Right ventricle myocardium superior (tissue), 1 donor: ENCODE measurements around the gene GJD4. TPM values are rescaled to one million over a fixed set of nuclear protein-coding genes. Genes with fewer than 3 reads are reported as not detected.

Source experiments
- ATAC-seq: fragments of 200-7000 bp; cut with Tn5 transposase; one replicate; pipeline ENCODE4 v1.9.1; 2020; ENCODE audit warnings: mild to moderate bottlenecking; ENCODE audit not compliant: poor library complexity
- DNase-seq: peaks from one replicate; pipeline ENCODE4 v3.0.0-alpha.2; 2020
- intact Hi-C: fragments of 100-400 bp; cut with DNase I; formaldehyde crosslinking; loops from one replicate; pipeline ENCODE4 v1.11.2; 2022
- long read RNA-seq: library from polyadenylated mRNA; unstranded; transcript quantifications from one replicate; pipeline ENCODE4 v2.0.0, GENCODE V29; 2021
- total RNA-seq: library from RNA; stranded (reverse); fragmentation: NEBNext Ultra II Directional; extraction: Animal tissue kit (Norgen Biotek cat#: 25700); gene quantifications from one replicate; pipeline ENCODE4 v1.2.1, GENCODE V29; 2021
- donor health status: DM: no; HTN: yes; CAD: no; lungs with severe emphysema.

GJD4 gene, protein sequence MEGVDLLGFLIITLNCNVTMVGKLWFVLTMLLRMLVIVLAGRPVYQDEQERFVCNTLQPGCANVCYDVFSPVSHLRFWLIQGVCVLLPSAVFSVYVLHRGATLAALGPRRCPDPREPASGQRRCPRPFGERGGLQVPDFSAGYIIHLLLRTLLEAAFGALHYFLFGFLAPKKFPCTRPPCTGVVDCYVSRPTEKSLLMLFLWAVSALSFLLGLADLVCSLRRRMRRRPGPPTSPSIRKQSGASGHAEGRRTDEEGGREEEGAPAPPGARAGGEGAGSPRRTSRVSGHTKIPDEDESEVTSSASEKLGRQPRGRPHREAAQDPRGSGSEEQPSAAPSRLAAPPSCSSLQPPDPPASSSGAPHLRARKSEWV
- not detected for total RNA-seq
- long read RNA-seq: 0 reads

DNA sequence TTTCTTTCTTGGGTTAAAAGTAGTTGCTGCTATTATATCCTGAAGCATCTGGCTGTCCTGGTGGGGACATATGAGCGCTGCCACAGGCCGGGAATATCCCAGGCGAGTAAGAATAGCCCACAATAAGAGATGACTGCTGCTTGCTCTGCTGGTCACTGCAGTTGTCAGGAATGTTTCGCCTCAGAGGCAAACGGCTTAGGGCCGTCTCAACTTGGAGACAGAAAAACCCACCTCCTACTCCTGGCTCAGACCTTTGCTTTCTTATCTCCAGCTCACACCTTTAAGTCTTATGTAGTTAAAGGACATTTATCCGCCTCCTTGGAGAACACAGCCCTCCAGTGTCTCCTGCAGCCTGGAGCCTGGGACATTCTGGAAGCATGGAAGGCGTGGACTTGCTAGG is at the start of gene GJD4:
Gene GJD4 (plus strand): TSS at position 151 of the 400 bp plus-strand sequence. CDS start 227 bp downstream, at position 378.
- ATAC-seq (no peak), DNase-seq (no peak)
- intact Hi-C loops: no loop called here

DNA sequence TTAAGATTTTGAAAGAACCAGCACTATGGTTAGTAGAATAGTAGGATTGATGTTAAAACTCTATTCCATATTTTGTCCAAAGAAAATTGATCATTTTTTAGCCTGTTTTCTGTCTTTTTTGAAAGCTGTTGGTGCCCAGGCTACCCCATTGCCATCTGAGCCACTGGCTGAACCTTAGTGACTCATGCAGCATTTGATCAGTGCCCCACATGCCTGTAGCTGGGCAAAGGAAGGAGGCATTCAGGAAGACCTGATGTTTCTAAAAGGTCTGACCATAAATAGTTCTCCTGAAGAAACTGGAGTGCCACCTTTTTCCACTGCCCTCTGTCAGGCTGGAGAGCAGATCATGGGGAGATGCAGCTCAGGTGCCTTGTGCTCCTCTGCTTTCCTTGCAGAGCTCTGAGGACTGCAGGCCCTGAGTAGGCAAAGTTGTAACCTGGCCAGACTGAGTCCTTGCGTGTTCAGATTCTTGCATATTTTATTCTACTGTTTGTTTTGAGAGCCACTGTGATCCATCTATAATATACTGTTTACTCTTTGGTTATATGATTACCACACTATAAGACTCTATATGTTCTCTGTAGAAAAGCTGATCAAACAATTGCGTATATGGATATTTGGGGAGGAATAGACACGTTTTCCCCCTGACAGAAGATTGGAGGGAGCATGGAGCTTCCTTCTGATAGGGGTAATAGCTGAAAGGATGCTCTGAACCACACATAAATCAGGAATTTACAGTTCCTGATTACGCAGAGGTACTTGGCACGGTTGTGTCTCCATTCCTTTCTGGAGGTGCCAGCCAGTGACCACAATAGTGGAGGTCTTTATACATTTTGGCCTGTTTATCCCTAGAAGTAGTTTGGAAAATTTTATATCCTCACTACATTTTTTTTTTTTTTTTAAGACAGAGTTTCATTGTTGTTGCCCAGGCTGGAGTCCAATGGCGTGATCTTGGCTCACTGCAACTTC is 48.9 kb upstream of the GJD4 start:
- DNase-seq (no peak), ATAC-seq (no peak)
- intact Hi-C loops: no loop called here

DNA sequence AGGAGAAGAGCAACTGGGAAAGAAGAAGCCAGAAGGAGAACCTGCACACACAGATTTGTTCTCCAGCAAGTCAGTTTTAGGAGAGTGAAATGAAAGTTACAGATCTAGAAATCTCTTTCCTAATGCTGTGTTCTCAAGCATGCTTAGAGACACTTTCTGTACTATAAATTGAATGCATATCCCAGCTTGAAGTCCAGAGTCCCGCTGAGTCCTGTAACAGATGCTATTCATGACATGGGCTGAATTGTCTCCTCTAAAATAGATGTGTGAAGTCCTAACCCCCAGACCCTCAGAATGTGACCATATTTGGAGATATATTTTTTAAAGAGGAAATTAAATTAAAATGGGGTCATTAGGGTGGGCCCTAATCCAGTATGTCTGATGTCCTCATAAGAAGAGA is 46.9 kb upstream of the GJD4 start:
- no peak for ATAC-seq
- intact Hi-C loops: no loop called here
- no peak for DNase-seq

DNA sequence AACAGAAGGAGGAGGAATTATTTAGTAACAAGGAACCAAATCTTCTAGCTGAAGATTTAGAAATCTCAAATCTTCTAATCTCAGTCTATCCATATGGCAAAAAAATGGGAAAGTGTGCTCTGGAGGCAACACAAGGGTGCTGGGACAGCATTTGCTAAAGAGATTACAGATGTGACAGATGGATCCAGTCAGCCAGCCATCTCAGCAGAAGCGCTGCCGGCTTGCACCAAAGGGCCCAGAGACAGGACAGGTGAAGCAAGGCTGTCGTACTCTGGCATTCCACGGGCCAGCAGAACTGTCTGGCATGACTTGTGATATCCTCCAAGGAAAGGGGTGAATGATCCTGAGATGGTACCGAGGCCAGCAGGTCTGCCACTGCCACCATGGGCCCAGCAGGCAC is 45.7 kb upstream of the GJD4 start:
- no peak for ATAC-seq
- intact Hi-C loops: no loop called here

DNA sequence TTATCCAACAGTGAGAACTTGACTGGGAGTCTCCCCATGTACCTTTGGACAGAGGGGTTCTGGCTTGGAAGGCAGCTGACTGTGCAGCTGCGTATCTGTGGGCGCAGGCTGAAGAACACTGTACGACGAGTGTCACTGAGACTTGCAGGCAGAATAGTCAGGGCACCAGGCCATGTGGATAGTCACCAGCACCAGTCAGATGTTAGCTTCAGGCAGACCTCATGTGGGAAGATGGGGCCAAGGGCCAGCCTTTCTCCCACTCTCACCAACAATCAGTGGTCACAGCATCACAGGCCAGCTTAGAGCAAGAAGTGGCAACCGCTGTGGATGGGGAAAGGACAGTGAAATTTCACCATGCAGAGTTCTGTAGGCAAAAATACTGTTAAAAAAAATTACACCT is 43.4 kb upstream of the GJD4 start:
- peak; percentile 72 for ATAC-seq
- intact Hi-C loops: loop anchor here (5.0 to 10.0 kb wide), 2 partner anchors 224 to 317 kb away; partner anchors contain the start of gene CCNY
- peak; percentile 65 for DNase-seq

More for the DNA sequence above, 45.7 kb upstream of the GJD4 start:
- DNase-seq: no peak

DNA sequence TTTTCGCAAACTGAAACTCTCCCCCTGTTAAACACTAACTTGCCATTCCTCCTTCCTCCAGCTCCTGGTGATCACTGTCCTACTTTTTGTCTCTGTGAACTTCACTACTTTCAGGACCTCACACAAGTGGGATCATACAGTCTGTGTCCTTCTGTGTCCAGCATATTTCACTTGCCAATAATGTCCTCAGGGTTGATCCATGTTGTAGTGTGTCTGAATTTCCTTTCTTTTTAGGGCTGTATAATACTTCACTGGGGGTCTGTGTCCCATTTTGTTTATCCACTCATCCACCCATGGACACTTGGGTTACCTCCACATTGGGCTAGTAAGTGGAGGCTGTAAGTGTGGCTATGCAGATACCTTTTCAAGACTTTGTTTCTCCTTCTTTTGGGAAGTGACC is 42.7 kb upstream of the GJD4 start:
- intact Hi-C loops: loop anchor here (5.0 to 10.0 kb wide), 2 partner anchors 225 to 318 kb away; partner anchors contain the start of gene CCNY
- no peak for ATAC-seq

DNA sequence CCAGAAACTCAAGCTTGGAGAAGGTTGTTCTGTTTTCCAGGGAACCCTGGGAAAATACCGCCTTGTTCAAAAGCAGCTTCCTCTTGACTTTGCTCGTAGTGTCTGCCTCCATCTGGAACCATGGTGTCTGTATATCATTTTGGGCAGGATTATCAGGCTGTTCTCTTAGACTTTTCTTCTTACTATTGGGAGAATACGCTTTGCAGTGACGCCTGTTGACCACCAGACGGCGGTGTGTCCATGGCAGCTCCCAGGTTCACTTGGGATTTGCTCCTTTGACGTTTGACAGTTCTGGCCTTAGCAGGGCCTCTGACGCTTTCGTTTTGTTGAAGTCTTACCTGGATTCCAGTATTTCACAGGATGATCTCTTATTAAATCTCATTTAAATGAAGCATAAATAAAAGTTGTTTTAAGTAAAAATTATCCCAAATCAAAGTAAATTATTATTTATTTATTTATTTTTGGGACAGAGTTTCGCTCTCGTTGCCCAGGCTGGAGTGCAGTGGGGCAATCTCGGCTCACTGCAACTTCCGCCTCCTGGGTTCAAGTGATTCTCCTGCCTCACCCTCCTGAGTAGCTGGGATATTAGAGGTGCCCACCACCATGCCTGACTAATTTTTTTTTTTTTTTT is 41.8 kb upstream of the GJD4 start:
- DNase-seq (peak; percentile 68), ATAC-seq (no peak)
- intact Hi-C loops: loop anchor here (5.0 to 10.0 kb wide), 2 partner anchors 226 to 319 kb away; partner anchors contain the start of gene CCNY

More for the DNA sequence above, 42.7 kb upstream of the GJD4 start:
- no peak for DNase-seq

DNA sequence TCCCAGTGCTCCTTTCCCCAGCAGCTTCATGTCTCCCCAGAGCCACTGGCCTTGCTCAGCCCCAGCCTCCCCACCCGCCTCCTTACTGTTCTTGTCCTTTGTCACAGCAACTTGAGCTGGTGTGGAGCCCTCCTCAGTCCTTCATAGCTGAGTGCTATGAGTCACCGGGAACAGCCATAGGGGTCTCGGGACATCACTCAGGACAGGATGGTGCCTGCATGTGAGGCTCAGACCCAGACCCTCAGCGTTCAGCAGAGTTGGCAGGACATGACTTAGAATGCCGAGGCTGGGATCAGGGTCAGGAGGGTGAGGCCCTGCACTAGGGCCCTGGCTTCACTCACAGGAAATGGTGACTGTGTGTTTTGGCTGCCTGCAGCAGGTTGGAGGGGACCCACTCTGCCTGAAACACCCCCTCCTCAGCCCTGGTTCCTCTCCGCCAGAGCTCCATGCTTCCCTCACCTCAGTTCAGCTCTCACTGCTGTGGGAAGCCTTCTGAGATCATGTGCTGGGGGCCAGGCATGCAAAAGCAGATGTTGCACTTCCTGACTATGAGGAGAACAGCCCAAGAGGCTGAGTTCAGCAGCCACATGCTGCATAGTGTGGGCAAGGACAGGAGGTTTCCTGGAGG is 40.7 kb upstream of the GJD4 start:
- intact Hi-C loops: loop anchor here (5.0 to 10.0 kb wide), 2 partner anchors 227 to 320 kb away; partner anchors contain the start of gene CCNY
- ATAC-seq: peak; percentile 39
- peak; percentile 54 for DNase-seq

DNA sequence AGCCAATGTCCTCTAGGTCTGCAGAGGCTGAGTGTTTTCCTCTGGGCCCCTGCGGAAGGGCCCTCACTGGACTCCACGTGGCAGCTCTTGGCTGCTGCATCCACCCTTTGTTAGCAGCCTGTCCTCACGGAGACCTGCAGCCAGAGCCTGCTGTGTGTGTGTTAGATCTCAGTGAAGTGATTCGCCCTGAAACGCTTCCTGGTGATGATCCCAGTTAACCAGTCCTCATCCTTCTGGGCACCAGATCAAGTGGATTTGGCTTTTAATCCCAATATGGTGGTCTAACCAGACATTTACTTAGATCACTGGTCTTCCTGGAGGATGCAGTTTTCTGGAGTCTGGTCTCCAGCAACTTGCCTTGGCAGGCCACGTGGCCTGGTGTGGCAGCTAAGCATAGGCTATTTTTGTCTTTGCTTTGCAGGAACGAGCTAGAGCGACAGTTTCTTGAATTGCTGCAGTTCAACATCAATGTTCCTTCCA is 39.5 kb upstream of the GJD4 start:
- peak; percentile 53 for DNase-seq
- peak; percentile 62 for ATAC-seq
- intact Hi-C loops: loop anchor here (10.0 kb wide), 1 partner anchor 321 kb away; no protein-coding TSS in a partner anchor

DNA sequence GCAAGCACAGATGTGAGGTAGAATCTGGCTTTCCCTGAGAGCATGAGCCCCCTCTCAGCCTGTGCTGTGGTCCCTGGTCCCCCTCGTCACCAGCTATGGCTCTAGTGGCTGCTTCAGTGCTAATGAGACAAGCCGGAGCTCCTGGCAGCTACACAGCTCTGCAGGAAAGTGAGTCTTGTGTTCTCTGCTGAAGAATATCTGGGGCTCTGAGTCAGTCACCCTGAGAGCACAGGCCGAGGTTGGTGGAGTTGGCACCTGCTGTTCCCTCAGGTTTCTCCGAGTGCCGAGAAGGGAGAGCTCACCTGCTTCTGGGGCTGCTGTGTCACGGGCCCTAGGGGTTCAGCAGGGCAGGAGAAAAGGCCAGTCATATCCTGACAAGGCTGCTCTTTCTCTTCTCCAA is 37.2 kb upstream of the GJD4 start:
- no peak for DNase-seq
- intact Hi-C loops: loop anchor here (10.0 kb wide), 1 partner anchor 323 kb away; no protein-coding TSS in a partner anchor
- ATAC-seq: no peak

DNA sequence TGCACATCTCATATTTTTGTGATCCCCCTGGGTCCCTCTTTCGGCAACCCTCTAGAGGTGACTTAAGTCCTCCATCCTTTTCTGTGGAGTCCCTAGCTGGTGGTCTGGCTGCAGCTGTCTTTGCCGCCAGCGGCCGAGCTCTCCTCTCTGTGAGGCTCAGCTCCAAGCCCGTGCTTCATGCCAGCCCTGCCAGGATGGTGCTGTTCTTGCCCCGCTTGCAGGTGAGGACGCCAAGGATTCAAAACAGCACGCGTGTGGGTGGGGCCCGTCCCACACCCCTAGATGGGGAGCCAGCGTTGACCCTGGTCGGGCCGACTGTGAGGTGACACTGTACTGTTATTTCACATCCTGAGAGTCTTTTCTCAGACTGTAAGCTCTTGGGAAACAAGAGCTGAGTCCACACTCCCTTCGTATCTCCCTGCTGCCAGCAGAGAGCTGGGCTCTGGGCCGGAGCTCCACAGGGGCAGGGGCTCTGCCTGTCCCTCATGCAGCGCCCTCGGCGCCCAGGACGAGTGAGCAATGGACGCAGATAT is 36.6 kb upstream of the GJD4 start:
- intact Hi-C loops: loop anchor here (10.0 kb wide), 1 partner anchor 324 kb away; no protein-coding TSS in a partner anchor

DNA sequence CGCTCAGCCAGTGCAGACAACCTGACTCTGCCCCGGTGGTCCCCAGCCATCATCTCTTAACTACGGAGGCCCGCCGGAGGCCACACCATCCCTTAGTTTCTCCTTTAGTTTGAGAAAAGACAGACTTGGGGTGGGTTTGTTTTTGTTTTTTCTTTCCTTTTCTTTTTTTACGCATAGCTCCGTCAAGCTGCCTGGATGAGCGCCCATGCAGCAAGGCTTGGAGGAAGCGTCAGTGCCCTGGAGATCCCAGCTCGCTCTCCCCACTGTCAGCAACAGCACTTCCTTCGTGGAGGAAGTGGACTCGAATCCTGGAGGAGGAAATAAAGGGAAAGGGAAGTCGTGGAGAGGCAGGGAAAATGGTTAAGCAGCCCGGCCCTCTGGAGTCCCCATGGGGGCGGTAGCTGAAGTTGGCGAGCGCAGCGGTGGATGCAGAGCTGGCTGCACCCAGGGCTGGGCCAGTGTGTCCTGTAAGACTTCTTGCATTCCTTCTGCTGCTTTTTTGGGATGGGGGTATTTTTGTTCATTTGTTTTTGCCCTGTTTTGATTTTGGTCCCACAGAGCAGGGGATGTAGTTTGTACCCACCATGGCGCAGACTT is 35.9 kb upstream of the GJD4 start:
- no peak for DNase-seq
- intact Hi-C loops: loop anchor here (10.0 kb wide), 1 partner anchor 324 kb away; no protein-coding TSS in a partner anchor
- ATAC-seq: no peak

More for the DNA sequence above, 36.6 kb upstream of the GJD4 start:
- DNase-seq: no peak
- no peak for ATAC-seq

DNA sequence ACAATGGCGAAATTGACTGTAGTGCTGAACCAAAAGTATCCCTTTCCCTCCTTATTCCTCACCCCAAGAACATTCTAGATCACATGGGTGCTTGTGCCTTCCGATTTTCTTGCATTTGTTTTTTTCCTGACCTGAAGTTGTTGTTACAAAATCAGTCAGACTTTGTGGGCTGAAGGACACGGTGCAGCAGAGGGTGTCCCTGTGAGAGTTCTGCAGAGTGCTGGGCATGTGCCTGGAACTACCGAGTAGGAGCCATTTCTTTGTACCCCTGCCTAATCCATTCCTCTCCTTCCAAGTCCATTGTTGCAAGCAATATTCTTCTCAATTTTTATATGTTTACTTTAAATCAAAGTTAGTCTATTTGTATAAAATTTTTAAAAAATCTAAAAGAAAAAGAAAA is 35.3 kb upstream of the GJD4 start:
- intact Hi-C loops: loop anchor here (10.0 kb wide), 1 partner anchor 325 kb away; no protein-coding TSS in a partner anchor

DNA sequence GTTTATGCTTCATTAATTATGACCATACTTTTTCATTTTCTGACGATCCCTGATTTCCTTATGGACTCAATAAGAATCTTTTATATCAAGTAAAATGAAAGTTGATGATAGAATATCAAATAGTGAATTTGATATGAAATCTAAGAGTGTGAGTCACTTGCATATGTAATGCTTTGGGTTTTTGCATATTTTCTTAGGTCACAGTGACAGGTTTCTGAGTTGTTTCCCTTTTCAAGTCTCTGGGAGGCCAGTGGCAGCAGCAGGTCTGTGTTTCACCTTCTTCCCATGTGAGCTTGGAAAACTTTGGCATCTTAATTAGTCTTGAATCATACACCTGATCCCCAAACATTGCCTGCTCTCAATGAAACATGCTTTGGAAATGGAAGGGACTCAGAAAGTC is 34.7 kb upstream of the GJD4 start:
- DNase-seq: no peak
- ATAC-seq: no peak
- intact Hi-C loops: no loop called here

More for the DNA sequence above, 35.3 kb upstream of the GJD4 start:
- no peak for ATAC-seq
- DNase-seq: no peak

DNA sequence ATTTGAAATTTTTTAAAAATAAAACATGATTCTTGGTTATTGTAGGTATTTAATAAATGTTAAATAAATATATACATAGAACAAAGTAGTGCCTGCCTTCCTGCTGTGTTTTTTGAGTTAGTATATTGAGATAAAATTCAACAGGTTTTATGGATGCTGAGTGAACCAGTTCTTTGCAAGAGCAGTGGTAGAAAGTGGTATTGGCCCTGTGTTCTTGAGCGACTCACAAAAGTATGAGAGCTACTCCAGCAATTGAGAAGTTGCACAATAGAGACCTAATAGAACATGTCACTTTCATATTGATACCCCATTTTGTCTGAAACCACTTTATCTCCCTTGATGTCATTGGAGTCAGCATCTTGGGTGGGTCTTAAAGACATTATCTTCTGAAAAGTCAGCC is 32.6 kb upstream of the GJD4 start:
- DNase-seq (no peak), ATAC-seq (no peak)
- intact Hi-C loops: no loop called here

DNA sequence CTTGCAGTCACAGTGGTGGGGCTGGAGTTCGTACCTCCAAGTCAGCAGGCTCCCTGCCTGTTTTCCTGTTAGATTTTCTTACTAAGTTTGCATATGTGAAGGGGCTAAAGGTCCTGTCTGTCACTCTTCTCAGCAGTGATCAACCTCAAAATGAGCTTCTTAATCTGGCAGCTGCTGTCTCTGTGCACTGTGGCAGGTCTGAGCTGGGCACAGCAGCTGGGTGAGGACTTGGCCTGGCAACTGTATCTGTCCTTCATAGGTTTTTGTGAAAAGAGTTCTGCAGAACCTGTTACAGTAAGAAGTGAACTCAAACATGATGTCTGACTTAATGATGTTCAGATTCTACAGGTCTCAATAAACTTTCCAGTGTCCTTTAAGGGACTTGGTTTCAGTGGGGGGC is 31.3 kb upstream of the GJD4 start:
- intact Hi-C loops: no loop called here
- no peak for DNase-seq
- no peak for ATAC-seq

DNA sequence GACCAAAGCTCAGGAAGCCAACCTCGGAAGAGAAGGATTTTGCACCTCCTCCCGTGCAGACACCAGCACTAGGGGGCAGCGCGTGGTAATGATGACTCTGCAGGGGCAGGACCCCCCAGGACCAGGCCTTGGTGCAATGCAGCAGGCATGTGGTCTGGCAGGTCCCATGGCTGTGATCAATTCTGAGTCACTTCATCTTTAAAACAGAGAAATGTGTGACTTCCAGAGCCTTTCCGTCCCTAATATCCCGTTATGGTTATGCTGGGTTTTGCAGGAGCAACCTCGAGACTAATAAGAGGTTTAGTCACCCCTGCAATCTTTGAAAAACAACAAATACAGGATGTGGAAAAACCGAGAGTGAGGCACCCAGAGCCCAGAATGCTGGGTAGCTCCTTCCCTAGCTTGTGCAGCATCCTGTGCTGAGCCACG is 30.2 kb upstream of the GJD4 start:
- no peak for ATAC-seq
- DNase-seq: no peak
- intact Hi-C loops: no loop called here
